ENCODE data around the gene ESPNL. TPM values are rescaled to one million over a fixed set of nuclear protein-coding genes. Genes with fewer than 3 reads are reported as not detected.

ESPNL gene
- total and polyA plus RNA-seq, 9 donors, result 0.11 to 12.9 (median 0.61) TPM

DNA sequence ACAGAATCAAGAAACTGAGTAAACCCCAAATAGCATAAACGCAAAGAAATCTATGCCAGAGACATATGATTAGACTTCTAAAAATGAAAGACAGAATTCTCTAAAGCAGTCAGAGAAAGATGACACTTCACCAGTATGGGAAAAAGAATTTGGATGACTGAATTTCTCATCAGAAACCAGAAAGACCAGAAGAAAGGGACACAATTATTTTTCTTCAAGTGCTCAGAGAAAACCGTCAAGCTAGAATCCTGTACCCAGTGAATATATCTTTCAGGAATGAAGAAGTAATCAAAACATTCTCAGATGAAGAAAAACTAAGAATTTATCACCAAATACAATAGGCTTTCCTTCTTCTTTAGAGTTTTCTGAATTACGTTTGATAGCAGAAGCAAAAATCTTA lies 14.2 kb upstream of the ESPNL start:
- 92 to 95% (median 94%) methylated on average over 3 of the region's 3 CpGs for WGBS, 3 donors
- H3K4me3 ChIP-seq, result no peak overlapping the region
- no peak for DNase-seq
- no peaks in the 10 kb centered on the region for H3K4me1 ChIP-seq (ENCODE audit: insufficient read depth)
- H3K36me3 ChIP-seq, result no peaks in the 10 kb centered on the region
- H3K27ac ChIP-seq, result no peak overlapping the region
- TF ChIP-seq CTCF (IDR thresholded peaks at IDR 0.05) (no peak), POLR2A (IDR thresholded peaks at IDR 0.05) (no peak), EP300 (IDR thresholded peaks at IDR 0.05) (no peak)
- H3K9me3 ChIP-seq, result no peaks in the 10 kb centered on the region
- no peaks in the 10 kb centered on the region for H3K27me3 ChIP-seq
- intact Hi-C loops (cut with DNase I), result no loop called here

GRCh38 chr2:238087211-238087610 lies 12.9 kb upstream of the ESPNL start:
- H3K27ac ChIP-seq, result no peak overlapping the region
- no peaks in the 10 kb centered on the region for H3K9me3 ChIP-seq
- intact Hi-C loops (cut with DNase I), result no loop called here
- DNase-seq, result no peak
- TF ChIP-seq EP300 (IDR thresholded peaks at IDR 0.05) (no peak), POLR2A (IDR thresholded peaks at IDR 0.05) (no peak), CTCF (IDR thresholded peaks at IDR 0.05) (no peak)
- H3K4me3 ChIP-seq, result no peak overlapping the region
- no peaks in the 10 kb centered on the region for H3K36me3 ChIP-seq
- no peaks in the 10 kb centered on the region for H3K27me3 ChIP-seq
- WGBS, 3 donors, result 94 to 96% (median 95%) methylated on average over 2 of the region's 2 CpGs
- H3K4me1 ChIP-seq (ENCODE audit: insufficient read depth), result no peaks in the 10 kb centered on the region

DNA sequence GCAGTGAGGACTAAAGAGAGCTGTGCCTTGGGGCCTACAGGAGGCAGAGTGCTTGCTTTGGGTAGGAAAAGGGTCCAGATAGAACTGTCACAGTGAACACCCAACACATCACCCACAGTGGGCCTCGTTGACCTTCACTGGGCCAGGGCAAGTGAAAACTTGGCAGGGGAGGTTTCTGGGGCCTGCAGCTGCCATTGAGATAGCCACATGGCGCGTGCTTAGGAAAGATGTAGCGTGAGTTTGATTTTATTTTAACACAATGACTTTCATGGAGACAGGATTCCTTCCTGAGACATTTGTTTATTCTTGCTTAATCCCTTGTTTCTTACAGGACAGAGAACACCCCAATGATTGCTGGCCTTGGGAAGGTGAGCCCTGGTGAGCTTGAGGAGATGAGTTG lies 9.3 kb upstream of the ESPNL start:
- H3K36me3 ChIP-seq, result no peaks in the 10 kb centered on the region
- DNase-seq, result peak in 1 of 5 donors; percentile 2
- H3K4me1 ChIP-seq (ENCODE audit: insufficient read depth), result no peaks in the 10 kb centered on the region
- H3K27me3 ChIP-seq, result no peaks in the 10 kb centered on the region
- H3K9me3 ChIP-seq, result no peaks in the 10 kb centered on the region
- no peak for TF ChIP-seq EP300 (IDR thresholded peaks at IDR 0.05)
- TF ChIP-seq CTCF (IDR thresholded peaks at IDR 0.05), result no peak
- no peak for TF ChIP-seq POLR2A (IDR thresholded peaks at IDR 0.05)
- intact Hi-C loops (cut with DNase I), result no loop called here
- no peak overlapping the region for H3K4me3 ChIP-seq
- 89 to 95% (median 93%) methylated on average over 4 of the region's 4 CpGs for WGBS, 3 donors
- no peak overlapping the region for H3K27ac ChIP-seq

DNA sequence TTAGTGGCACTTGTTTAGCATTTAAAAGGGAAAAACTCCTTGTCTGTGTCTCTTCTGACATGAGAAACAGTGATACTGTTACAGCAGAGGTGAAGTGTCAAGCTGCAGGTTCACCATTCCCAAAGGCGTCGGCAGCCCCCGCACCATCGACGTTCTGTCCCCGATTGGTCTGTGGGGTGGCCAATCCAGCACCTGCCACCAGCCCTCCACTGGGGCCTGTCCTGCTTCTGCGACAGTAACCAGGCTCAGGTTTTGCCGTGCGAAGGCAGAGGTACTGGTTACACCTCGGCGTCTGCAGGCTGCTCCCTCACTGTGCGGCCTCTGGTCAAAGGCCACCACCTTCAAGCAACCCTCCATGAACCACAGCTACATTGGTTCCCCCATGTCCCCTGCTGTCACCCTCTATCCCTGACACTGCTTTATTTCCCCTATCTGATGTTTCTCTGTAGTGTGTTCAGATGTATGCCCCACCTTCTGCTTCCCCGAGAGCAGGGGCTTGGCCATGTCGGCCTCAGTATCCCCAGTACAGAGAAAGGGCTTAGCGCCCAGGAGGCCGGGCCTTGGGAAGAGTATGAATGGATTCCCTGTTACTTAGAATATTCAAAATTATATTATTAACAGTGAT lies 8.6 kb upstream of the ESPNL start:
- WGBS, 3 donors, result 87 to 96% (median 94%) methylated on average over 16 of the region's 16 CpGs
- no peak overlapping the region for H3K4me3 ChIP-seq
- H3K4me1 ChIP-seq (ENCODE audit: insufficient read depth), result no peaks in the 10 kb centered on the region
- H3K27me3 ChIP-seq, result no peaks in the 10 kb centered on the region
- no peak overlapping the region for H3K27ac ChIP-seq
- H3K36me3 ChIP-seq, result no peaks in the 10 kb centered on the region
- intact Hi-C loops (cut with DNase I), result no loop called here
- TF ChIP-seq POLR2A (IDR thresholded peaks at IDR 0.05) (no peak), CTCF (IDR thresholded peaks at IDR 0.05) (no peak), EP300 (IDR thresholded peaks at IDR 0.05) (no peak)
- DNase-seq, result peak in 1 of 5 donors; percentile 7
- no peaks in the 10 kb centered on the region for H3K9me3 ChIP-seq
